Heart left ventricle (tissue), 13 donors: ENCODE results near the gene CHKA.

Source experiments
- CTCF ChIP-seq, 12 donors: fragments of 200-600 bp; sonication (generic) in 4 of 12; IDR thresholded peaks; one replicate each; pipeline versions ENCODE4 v1.5.0 to v1.8.0; 2018 to 2022; ENCODE audit warnings: antibody characterized with exemption in 12 of 12, mild to moderate bottlenecking in 5 of 12
- POLR2A ChIP-seq, 2 donors: fragments of 450-650 bp; IDR thresholded peaks; one replicate each; pipeline ENCODE4 v1.6.1; 2017; ENCODE audit warnings: antibody characterized with exemption in 2 of 2, mild to moderate bottlenecking in 2 of 2, moderate library complexity in 2 of 2
- donor health status: ischemic (EF 13 %, LVEDD 7.1; RV severe dilation, severe dysfunction).
- donor health status: DM: no; HTN: yes; CAD: no.
- donor health status: DM: no; HTN: no; CAD: no.
- donor health status: ischemic (EF 25% LVEDD 6.9; RV normal size, moderate dysfunction).
- donor health status: ischemic (EF 25% LVEDD 5.7; RV mildly dilated, moderate dysfunction).
- donor health status: ischemic (EF 35%, LVEDD 5.7; RV mildly dilated, moderate dysfunction).
- donor health status: nonischemic (EF 11% LVEDD 7.7; RV severe dilation, severe dysfunction).
- donor health status: DM: yes; HTN: yes; CAD: no.
- donor health status: PGD.
- donor health status: ischemic (EF 29% LVEDD 5.4; RV normal size, mild dysfunction).
- donor health status: nonischemic (EF 23%, LVEDD 6.1; RV moderate dilation, normal function).

DNA sequence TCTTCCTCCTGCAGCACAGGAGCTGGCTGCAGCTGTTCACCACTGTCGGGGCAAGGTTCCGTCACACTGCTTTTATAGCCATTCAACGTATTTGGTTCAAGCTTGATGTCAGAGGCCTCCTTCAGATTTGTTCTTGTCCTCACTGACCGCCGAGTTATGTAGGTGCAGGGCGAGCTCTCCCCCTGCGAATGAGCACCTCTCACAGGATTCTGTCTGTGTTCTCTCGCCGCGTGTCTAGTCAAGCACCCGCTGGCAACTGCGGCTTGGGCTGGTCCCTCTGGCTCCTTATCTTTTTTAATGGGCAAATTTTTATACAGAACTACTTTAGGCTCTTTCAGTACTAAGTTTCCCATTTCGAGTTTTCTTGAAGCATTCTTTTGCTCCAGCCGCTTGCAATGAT lies 37.4 kb upstream of the CHKA start:
- no peak for TF ChIP-seq POLR2A (IDR thresholded peaks at IDR 0.05)
- no peak for TF ChIP-seq CTCF (IDR thresholded peaks at IDR 0.05)
